ENCODE measurements around the gene OR2J1.
"Not testable (repeated sequence)": the region's sequence is repeated elsewhere in the genome, so short reads cannot be mapped to it uniquely, and the experiment has no call there.

OR2J1 gene

GRCh38 chr6:29146179-29146578 is 46.9 kb downstream of the OR2J1 start:
- DNase-seq (ENCODE audit: low read depth, low spot score): no peak
- TF ChIP-seq FOXP2 (optimal IDR thresholded peaks at IDR 0.05; ENCODE audit: control extremely low read depth, extremely low read length, insufficient read depth) (no peak), POLR2AphosphoS5 (IDR thresholded peaks at IDR 0.05; ENCODE audit: borderline replicate concordance, low read depth, low read length) (no peak), EZH2 (IDR thresholded peaks at IDR 0.05) (no peak)
- H3K9ac ChIP-seq (ENCODE audit: insufficient read length): no peak overlapping the region
- no peak overlapping the region for H3K27ac ChIP-seq
- H3K36me3 ChIP-seq (ENCODE audit: insufficient read depth, low read length): no peaks in the 10 kb centered on the region
- H3K9me3 ChIP-seq (ENCODE audit: low read depth, low read length): no peaks in the 10 kb centered on the region
- H3K4me3 ChIP-seq: no peak overlapping the region

- no peak overlapping the region for H3K4me3 ChIP-seq
- H3K36me3 ChIP-seq (ENCODE audit: insufficient read depth, low read length): no peaks in the 10 kb centered on the region
- H3K9ac ChIP-seq (ENCODE audit: insufficient read length): no peak overlapping the region
- H3K9me3 ChIP-seq (ENCODE audit: low read depth, low read length): no peaks in the 10 kb centered on the region
- TF ChIP-seq FOXP2 (optimal IDR thresholded peaks at IDR 0.05; ENCODE audit: control extremely low read depth, extremely low read length, insufficient read depth): no peak
- no peak for DNase-seq (ENCODE audit: low read depth, low spot score)
- H3K27ac ChIP-seq: no peak overlapping the region
Measured at GRCh38 chr6:29147074-29147473, 47.8 kb downstream of the OR2J1 start.

GRCh38 chr6:29149444-29149843 is 50.2 kb downstream of the OR2J1 start:
- not testable (repeated sequence) for DNase-seq (ENCODE audit: low read depth, low spot score); H3K36me3 ChIP-seq (ENCODE audit: insufficient read depth, low read length); H3K9ac ChIP-seq (ENCODE audit: insufficient read length); H3K9me3 ChIP-seq (ENCODE audit: low read depth, low read length); H3K4me3 ChIP-seq; H3K27ac ChIP-seq
